ENCODE results near the gene XYLT1.
"Not testable (repeated sequence)": the region's sequence is repeated elsewhere in the genome, so short reads cannot be mapped to it uniquely, and the experiment has no call there.

Gene XYLT1

DNA sequence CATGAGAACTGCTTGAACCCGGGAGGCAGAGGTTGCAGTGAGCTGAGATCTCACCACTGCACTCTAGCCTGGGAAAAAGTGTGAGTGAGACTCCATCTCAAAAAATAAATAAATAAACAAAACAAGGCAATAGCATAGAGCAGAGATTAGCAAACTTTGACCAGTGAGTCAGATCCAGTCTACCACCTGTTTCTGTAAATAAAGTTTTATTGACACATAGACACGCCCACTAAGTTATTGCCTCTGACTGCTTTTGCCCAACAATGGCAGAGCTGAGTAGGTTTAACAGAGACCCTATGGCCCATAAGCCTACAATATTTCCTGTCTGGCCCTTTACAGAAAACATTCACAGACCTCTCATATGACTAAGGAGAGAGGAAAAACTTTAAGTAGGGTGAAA lies 44.3 kb downstream of the XYLT1 start:
- no peak for DNase-seq (ENCODE audit: low spot score)

DNA sequence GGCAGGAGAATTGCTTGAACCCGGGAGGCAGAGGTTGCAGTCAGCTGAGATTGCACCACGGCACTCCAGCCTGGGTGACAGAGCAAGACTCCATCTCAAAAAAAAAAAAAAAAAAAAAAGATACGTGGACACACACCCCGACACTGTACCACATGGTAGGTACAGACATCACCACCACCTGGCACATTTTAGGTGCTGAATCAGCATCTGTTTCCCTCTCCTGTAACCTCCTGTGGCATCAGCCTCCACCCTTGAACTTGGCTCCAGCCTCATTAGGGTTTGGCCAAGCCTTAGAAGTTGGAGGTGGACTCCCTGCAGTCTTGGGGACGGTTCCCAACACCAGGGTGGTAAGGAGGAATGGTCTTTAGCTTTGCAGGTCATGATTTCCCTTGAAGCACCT lies 46.0 kb downstream of the XYLT1 start:
- no peak for DNase-seq (ENCODE audit: low spot score)

- DNase-seq (ENCODE audit: low spot score), result no peak
These were observed 47.5 kb downstream of the XYLT1 start for GRCh38 chr16:17423221-17423620.

DNA sequence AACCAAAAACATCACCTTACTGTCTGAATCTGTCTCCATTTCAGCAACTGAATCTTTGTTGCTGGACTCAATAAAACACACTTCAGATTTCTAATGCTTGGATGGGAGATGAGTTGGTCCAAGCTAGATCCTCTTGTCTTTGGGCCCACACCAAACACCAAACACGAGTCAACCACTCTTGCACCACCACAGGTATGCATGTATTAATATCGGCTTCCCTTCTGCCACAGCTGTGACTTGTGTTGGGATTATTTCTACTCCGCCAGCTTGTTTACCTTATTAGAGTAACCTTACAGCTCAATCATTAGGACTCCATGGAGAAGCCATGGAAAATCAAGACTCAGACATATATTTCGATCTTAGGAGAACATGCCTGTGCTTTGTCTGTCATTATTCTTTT lies 49.9 kb downstream of the XYLT1 start:
- no peak for DNase-seq (ENCODE audit: low spot score)

DNA sequence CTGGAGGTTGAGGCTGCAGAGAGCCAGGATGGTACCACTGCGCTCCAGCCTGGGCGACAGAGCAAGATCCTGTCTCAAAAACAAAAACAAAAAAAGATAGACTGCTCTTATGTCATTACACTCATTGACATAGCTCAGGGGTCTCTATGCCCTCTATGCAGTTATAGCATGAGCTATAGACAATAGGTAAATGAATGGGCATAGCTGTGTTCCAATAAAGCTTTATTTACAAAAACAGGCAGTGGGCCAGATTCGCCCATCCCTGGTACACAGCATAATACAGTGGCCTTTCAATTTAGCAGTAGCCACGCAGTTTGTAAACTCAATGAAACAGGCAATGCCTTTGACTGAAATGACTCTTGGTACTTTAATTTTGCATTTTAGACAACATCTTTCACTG lies 51.5 kb downstream of the XYLT1 start:
- DNase-seq (ENCODE audit: low spot score), result no peak

DNA sequence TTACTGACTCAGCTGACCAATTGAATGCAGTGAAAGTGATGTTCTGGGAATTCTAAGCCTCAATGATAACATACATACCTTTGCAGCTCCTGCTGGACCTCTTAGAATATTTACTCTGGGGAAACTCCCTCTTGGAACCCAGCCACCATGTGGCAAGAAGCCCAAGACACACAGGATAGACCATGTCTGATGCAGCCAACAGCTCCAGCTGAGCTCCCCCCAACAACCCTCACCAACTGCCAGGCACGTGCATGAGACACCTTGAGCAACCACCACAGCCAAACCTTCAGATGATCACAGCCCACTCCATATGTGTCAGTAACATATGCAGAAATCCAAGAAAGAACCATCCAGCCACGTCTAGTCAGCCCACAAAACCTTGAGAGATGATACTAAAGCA lies 53.0 kb downstream of the XYLT1 start:
- no peak for DNase-seq (ENCODE audit: low spot score)

GRCh38 chr16:17416461-17417311 lies 54.1 kb downstream of the XYLT1 start:
- DNase-seq (ENCODE audit: low spot score), result no peak

DNA sequence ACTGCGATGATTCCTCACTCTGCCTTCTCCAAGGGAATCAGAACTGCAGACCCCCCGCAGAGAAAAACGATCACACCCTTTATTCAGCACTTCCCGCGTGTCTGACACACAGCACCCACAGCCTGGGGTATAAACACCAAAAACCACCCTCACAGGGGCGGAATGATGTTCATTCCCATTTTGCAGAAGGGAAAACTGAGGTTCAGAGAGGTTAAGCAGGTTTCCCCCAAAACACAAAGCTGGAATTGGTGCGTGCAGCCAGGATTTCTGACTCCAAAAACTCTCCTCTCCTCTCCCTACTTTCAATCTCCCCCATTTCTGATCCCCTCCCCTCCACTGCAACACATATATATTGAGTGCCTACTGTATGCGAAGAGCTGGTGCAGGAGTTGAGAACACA lies 55.8 kb downstream of the XYLT1 start:
- no peak for DNase-seq (ENCODE audit: low spot score)

GRCh38 chr16:17414421-17414820 lies 56.3 kb downstream of the XYLT1 start:
- DNase-seq (ENCODE audit: low spot score), result no peak

GRCh38 chr16:17413508-17413907 lies 57.3 kb downstream of the XYLT1 start:
- no peak for DNase-seq (ENCODE audit: low spot score)

GRCh38 chr16:17412791-17413190 lies 58.0 kb downstream of the XYLT1 start:
- no peak for DNase-seq (ENCODE audit: low spot score)

DNA sequence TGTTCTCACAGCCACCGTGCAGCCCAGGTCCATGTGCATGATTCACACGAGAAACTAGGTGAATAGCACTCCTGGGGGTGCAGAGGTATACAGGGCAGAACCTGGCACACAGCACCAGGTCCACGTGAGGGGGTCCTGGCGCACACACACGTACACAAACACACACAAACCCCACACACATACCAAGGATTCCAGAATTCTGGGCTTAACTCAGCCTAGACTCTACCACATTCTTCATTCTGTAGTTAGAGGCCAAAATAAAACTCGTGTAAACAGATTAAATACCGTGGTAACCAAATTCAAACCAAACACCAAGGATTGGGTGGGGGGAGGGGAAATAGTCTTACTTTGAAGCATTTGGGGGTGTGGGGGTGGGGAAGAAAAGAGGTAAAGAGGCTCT lies 58.5 kb downstream of the XYLT1 start:
- DNase-seq (ENCODE audit: low spot score), result no peak

DNA sequence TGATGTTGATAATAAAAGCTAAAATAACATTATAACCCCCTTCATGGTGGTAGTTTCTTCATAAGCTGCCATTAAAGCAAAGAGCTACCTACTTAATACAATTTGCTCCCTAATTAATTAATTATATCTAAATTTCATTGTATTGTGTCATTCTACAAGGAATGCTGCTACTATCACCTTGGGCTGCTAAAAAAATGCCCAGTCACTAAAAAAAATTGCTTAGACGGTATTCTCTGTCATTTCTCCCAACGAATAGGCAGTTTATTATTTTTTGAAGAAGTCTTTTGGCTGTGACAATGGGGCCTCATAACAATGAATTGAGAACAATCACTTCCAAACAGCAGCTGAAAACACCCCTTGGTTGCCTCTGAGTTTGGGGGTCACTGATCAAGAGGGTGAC lies 59.5 kb downstream of the XYLT1 start:
- DNase-seq (ENCODE audit: low spot score), result no peak

GRCh38 chr16:17410316-17410715 lies 60.4 kb downstream of the XYLT1 start:
- not testable (repeated sequence) for DNase-seq (ENCODE audit: low spot score)

- DNase-seq (ENCODE audit: low spot score), result no peak
These were observed 60.9 kb downstream of the XYLT1 start for GRCh38 chr16:17409894-17410293.

- no peak for DNase-seq (ENCODE audit: low spot score)
These were observed 61.8 kb downstream of the XYLT1 start for GRCh38 chr16:17408955-17409441.

GRCh38 chr16:17408296-17408695 lies 62.5 kb downstream of the XYLT1 start:
- no peak for DNase-seq (ENCODE audit: low spot score)

DNA sequence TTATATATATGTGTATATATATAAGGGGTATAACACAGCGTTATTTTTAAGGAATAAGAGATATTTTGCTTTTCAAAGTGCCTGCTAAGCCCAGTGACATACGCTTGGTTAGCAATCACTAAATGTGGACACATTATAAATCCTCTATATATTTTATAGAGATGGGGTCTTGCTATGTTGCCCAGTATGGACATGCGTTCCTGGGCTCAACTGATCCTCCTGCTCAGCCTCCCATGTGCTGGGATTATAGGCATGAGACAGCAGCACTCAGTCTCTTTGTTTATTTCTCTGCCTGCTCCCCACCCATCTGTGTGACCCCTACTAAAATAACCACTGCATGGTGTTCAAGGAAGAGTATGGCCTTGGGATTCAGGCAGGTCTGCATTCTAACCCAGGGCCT lies 63.4 kb downstream of the XYLT1 start:
- DNase-seq (ENCODE audit: low spot score), result no peak

DNA sequence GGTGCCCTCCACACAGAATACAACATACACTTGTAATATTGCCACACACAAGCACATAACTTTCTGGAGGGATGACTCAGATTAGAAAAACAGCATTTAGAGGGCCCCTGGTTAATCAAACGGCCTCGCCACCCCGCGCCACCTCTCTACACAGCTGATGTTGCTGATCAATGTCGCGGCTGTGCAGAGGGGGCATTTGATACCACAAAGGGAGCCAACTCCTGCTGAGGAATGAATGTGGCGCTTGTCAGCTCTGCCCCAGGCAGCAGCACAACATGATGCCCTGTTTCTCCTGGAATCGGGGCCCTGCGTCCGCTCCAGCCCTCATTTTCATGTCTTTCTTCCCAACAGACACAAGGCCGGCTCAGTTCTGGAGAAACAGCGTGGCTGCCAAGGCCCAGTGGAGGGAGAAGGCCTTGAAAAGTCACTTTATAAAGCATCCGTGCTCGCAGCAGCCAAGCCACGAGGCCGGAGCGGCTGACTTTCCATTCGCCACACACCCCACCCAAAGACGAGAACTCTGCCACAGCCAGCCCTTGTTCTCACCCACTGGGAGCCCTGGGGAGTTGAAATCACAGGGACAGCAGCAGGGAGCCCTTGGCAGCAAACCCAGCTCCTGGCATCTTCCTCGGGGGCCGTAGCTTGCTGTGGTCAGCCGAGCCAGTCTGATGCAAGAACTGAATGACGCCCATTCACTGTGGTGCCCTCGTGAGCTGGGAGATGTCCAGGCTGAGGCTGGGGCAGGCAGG lies 65.6 kb downstream of the XYLT1 start:
- DNase-seq (ENCODE audit: low spot score), result no peak

DNA sequence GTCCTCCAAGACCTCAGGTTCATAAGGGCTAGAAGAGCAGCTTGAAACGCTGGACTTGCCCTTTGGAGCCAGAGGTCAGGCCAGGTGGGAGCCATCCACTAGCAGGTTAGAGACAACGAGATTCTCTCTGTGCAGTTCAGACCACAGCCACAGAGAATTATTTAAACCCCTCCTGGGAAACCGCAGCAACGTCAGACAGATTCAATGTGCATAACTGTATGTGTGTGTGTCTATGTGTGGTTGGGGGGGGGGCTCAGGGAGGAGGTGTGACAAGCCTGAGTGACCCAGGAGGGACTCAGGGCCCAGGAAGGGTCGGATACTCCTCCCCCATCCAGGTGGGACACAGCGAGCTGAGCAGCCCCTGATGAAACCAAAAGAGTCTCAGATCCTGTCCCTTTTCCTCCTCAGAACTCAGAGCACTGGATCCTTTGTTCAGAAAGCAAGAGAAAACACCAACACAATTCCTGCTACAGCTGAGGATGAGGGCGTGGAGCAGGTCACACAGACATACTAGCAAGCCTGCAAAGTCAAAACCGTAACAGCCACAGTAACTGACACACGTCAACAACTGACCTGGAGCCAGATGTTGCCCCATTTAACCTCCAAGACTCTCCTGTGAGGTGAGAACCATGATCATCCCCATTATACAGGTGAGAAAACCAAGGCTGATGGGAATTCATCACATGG lies 66.8 kb downstream of the XYLT1 start:
- no peak for DNase-seq (ENCODE audit: low spot score)

DNA sequence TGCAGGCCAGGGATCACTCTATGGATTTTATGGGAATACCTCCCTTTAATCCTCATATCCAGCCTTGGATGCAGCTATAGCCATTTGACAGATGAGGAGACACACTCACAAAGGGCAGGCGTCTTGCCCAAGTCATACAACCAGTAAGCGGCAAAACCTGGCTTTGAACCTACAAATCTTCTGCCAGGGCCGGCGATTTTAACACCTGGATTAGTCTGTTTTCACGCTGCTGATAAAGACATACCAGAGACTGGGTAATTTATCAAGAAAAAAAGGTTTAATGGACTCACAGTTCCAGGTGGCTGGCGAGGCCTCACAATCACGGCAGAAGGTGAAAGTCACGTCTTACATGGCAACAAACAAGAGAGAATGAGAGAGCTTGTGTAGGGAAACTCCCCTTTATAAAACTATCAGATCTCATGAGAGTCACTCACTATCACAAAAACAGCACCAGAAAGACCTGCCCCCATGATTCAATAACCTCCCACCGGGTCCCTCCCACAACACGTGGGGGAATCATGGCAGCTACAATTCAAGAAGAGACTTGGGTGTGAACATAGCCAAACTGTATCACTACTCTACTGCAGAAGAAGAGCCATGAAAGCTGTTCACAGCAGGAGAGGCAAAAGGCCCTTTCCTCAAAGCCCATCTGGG lies 67.5 kb downstream of the XYLT1 start:
- no peak for DNase-seq (ENCODE audit: low spot score)

GRCh38 chr16:17397499-17397891 lies 73.3 kb downstream of the XYLT1 start:
- no peak for DNase-seq (ENCODE audit: low spot score)

All from hematopoietic multipotent progenitor cell treated with erythropoietin and hydrocortisone succinate and interleukin-3 and kit ligand, for 17 days (in vitro differentiated cells).